GM13976 (cell line): ENCODE data around the gene COPS9.

Experiments
- DNase-seq: peaks from one replicate; pipeline ENCODE4 v3.0.0; 2012; ENCODE audit warnings: low spot score
- CTCF ChIP-seq: IDR thresholded peaks from 2 replicates; pipeline ENCODE4 v1.5.1; 2012; ENCODE audit warnings: borderline replicate concordance, mild to moderate bottlenecking; ENCODE audit not compliant: insufficient read depth; ENCODE audit errors: extremely low read depth, missing control alignments, control extremely low read depth
- in situ Hi-C: fragments of 300-500 bp; cut with MboI; formaldehyde crosslinking; loops from one replicate; pipeline ENCODE4 v1.12.0; 2022; ENCODE audit warnings: low sequenced_read_pairs, mixed read lengths, inconsistent platforms; ENCODE audit not compliant: unreplicated experiment

Gene COPS9

GRCh38 chr2:240140920-240141319 is 4.8 kb upstream of the COPS9 start:
- in situ Hi-C loops, result no loop called here
- no peak for DNase-seq
- TF ChIP-seq CTCF, result no peak

- TF ChIP-seq CTCF, result no peak
- in situ Hi-C loops, result no loop called here
- no peak for DNase-seq
Measured at GRCh38 chr2:240140511-240140910, 4.4 kb upstream of the COPS9 start, which contains the start of gene OTOS. Gene OTOS, minus strand, starts transcription at chr2:240140658. Its CDS starts 332 bp downstream, at chr2:240140326.

GRCh38 chr2:240139666-240140393 is 3.7 kb upstream of the COPS9 start:
- in situ Hi-C loops, result loop anchor here (5.0 kb wide), 1 partner anchor 83 kb away; no protein-coding TSS in a partner anchor
- TF ChIP-seq CTCF, result no peak
- no peak for DNase-seq

GRCh38 chr2:240139011-240139441 is 2.9 kb upstream of the COPS9 start:
- in situ Hi-C loops, result loop anchor here (5.0 kb wide), 1 partner anchor 82 kb away; no protein-coding TSS in a partner anchor
- TF ChIP-seq CTCF, result no peak
- DNase-seq, result no peak

- no peak for TF ChIP-seq CTCF
- no peak for DNase-seq
- in situ Hi-C loops, result loop anchor here (5.0 kb wide), 1 partner anchor 81 kb away; no protein-coding TSS in a partner anchor
Measured at GRCh38 chr2:240138254-240138984, 2.3 kb upstream of the COPS9 start.

GRCh38 chr2:240137596-240138253 is 1.6 kb upstream of the COPS9 start:
- DNase-seq, result no peak
- in situ Hi-C loops, result loop anchor here (5.0 kb wide), 1 partner anchor 80 kb away; no protein-coding TSS in a partner anchor
- TF ChIP-seq CTCF, result no peak
